ENCODE results near the gene SYT8. TPM values are rescaled to one million over a fixed set of nuclear protein-coding genes. Genes with fewer than 3 reads are reported as not detected.
"Not testable (repeated sequence)": the region's sequence is repeated elsewhere in the genome, so short reads cannot be mapped to it uniquely, and the experiment has no call there.

Gene SYT8
- total RNA-seq, 2 experiments from 2014 or later: not detected

DNA sequence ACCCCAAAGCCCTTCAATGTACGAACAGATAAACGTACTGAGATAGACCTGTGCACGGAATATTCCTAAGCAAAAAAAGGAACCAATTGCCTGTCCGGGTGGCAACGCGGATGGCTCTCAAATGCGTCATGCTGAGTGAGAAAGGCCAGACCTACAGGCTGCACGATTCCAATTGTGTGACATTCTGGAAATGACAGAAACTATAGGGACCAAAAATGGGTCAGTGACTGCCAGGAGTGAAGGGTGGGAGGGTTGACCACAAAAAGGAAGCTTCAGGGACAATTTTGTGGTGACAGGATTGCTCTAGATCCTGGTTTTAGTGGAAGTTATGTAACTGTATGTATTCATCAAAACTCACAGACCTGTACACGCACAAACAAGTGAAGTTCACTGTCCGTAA is 24.0 kb upstream of the SYT8 start:
- ATAC-seq (ENCODE audit: low read depth) (no peak), DNase-seq (no peak)
- Mint-ChIP-seq H3K4me3 (no peak overlapping the region), H3K27me3 (peaks cover 40% of the 10 kb centered on the region), H3K27ac (no peak overlapping the region), H3K9me3 (no peaks in the 10 kb centered on the region), H3K4me1 (no peaks in the 10 kb centered on the region), H3K36me3 (peaks cover 2% of the 10 kb centered on the region)
- POLR2A ChIA-PET: no interaction called here

DNA sequence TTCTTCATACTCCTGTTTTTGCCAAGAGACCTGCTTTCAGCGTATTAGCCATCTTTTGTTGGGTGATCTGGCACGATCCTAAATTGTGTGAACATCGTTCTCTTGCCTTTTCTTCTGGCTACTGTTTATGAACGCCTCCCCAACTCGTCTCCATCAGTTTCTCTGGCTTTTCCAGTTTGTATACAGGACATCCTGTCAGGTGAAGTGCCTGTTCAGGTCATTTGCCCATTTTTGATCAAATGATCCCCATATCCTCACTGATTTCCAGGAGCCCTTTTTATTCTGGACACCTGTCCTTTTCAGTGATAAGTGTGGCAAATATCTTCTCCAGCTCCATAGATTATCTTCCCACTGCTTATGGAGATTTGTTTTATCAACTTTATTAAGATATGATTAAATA is 22.5 kb upstream of the SYT8 start:
- H3K27me3 Mint-ChIP-seq: peaks cover 38% of the 10 kb centered on the region
- POLR2A ChIA-PET: no interaction called here
- H3K9me3 Mint-ChIP-seq: no peaks in the 10 kb centered on the region
- DNase-seq (no peak), ATAC-seq (ENCODE audit: low read depth) (no peak)
- peaks cover 2% of the 10 kb centered on the region for H3K36me3 Mint-ChIP-seq
- H3K27ac Mint-ChIP-seq: no peak overlapping the region
- H3K4me1 Mint-ChIP-seq: no peaks in the 10 kb centered on the region
- no peak overlapping the region for H3K4me3 Mint-ChIP-seq

DNA sequence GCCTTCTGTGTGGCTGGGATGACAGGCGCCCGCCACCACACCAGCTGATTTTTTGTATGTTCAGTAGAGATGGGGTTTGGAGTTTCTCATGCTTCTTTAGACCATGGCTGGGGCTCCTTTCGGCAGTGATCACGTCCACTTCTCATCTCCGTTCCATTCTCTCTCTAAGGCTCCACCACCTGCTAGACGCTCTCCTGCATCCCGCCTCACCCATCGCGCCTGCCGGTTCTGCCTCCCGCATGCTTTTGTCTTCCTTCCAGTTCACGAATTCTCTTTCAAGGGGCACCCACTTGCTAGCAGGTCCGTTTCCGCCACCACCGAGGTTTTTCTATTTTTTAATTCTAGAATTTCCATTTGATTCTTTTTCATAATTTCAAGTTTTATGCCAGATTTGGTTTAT is 22.0 kb upstream of the SYT8 start:
- H3K27ac Mint-ChIP-seq: no peak overlapping the region

DNA sequence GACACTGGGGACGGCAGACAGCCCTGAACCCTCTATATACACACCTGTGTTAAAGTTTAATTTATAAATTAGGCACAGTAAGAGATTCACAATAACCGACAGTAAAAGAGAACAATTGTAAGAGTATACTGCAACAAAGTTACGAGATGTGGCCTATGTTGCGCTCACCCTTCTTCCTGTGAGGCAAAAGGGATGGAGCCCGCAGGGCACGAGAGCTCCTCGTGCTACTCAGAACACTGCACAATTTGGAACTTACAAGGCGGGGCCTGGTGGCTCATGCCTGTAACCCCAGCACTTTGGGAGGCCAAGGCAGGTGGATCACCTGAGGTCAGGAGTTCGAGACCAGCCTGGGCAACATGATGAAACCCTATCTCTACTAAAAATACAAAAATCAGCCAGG is 21.4 kb upstream of the SYT8 start:
- H3K9me3 Mint-ChIP-seq; H3K27ac Mint-ChIP-seq; POLR2A ChIA-PET; H3K4me1 Mint-ChIP-seq; DNase-seq; H3K36me3 Mint-ChIP-seq; H3K4me3 Mint-ChIP-seq; ATAC-seq (ENCODE audit: low read depth): not testable (repeated sequence)
- peaks cover 28% of the 10 kb centered on the region for H3K27me3 Mint-ChIP-seq

More for the DNA sequence above, 22.0 kb upstream of the SYT8 start:
- no peak for DNase-seq
- POLR2A ChIA-PET: no interaction called here
- Mint-ChIP-seq H3K36me3 (peaks cover 2% of the 10 kb centered on the region), H3K9me3 (no peaks in the 10 kb centered on the region), H3K27me3 (peaks cover 33% of the 10 kb centered on the region), H3K4me3 (no peak overlapping the region), H3K4me1 (no peaks in the 10 kb centered on the region)
- ATAC-seq (ENCODE audit: low read depth): no peak

DNA sequence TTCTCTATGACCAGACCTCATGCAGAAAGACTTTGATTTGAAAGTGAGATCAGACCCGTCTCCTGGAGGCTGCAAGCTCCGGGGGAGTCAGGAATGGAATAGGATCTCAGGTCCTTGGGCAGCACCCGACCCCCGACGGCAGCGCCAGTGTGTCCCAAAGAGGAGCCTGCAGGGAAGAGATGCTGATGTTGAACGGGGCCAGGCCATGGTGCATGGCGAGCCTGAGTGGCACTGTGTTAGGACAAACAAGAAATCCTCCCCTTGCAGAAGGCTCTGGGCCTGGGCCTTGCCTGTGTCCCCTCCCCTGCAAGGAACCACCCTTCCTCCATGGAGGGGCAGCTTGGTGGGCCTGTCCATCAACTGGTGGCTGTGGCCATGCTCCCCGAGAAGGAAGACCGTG is 20.1 kb upstream of the SYT8 start:
- Mint-ChIP-seq H3K4me1 (no peaks in the 10 kb centered on the region), H3K4me3 (no peak overlapping the region), H3K27me3 (peaks cover 22% of the 10 kb centered on the region), H3K36me3 (no peaks in the 10 kb centered on the region), H3K27ac (no peak overlapping the region), H3K9me3 (peaks cover 7% of the 10 kb centered on the region)
- no peak for ATAC-seq (ENCODE audit: low read depth)
- POLR2A ChIA-PET: no interaction called here
- no peak for DNase-seq

DNA sequence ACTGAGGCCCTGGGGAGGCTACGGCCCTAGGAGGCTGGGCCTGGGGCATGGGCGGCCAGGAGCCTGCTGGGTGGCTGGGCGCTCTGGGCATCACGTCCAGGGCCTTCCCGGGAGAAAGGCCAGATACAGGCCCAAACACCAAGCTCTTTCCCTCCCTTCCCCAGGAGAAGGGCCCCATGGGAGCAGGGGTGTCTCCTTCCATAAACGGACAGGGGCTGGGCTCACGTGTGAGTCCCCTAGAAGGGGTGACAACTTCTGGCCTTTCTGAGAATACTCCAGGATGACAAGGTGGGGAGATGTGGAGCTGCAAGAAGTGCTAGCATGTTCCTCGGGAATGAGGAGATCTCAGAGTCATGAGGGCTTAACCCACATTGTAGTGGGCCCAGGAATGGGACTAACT is 19.5 kb upstream of the SYT8 start:
- Mint-ChIP-seq H3K9me3 (peaks cover 7% of the 10 kb centered on the region), H3K27ac (no peak overlapping the region), H3K4me1 (no peaks in the 10 kb centered on the region), H3K36me3 (no peaks in the 10 kb centered on the region), H3K27me3 (peaks cover 24% of the 10 kb centered on the region), H3K4me3 (no peak overlapping the region)
- ATAC-seq (ENCODE audit: low read depth) (no peak), DNase-seq (no peak)
- POLR2A ChIA-PET: no interaction called here

DNA sequence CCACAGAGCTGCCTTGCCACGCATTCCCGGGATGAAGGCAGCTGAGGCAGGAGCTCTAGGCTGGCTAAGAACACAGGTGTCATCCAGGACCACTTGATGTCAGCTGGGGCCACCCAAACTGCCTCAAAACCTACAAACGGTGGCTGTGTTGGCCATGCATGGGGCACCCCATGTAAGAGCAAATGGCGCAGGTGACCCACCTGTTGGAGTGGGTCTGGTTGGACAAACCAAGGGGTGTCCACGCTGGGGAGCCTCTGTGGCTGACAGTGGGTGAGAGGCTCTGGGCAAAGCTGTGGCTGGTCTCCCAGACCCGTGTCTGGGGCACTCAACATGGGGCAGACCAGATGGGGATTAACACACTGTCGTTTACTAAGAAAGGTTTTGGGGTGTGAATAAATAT is 19.0 kb upstream of the SYT8 start:
- H3K4me1 Mint-ChIP-seq: no peaks in the 10 kb centered on the region
- peaks cover 25% of the 10 kb centered on the region for H3K27me3 Mint-ChIP-seq
- DNase-seq (no peak), ATAC-seq (ENCODE audit: low read depth) (no peak)
- POLR2A ChIA-PET: no interaction called here
- no peak overlapping the region for H3K27ac Mint-ChIP-seq
- H3K4me3 Mint-ChIP-seq: no peak overlapping the region
- peaks cover 8% of the 10 kb centered on the region for H3K9me3 Mint-ChIP-seq
- no peaks in the 10 kb centered on the region for H3K36me3 Mint-ChIP-seq

DNA sequence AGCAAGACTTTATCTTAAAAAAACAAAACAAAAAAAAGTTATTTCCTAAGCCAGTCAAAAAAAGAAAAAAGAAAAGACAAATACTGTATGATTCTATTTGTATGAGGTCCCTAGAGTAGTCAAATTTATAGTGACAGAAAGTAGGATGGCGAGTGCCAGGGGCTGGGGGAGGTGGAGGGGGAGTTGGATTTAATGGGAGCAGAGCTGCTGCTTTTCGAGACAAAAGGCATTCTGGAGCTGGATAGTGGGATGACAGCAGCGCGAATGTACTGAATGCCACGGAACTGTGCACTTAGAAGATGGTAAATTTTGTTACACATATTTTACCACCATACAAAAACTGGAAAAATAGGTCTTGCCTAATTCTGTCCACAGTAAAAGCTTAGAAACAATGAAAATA is 17.8 kb upstream of the SYT8 start:
- Mint-ChIP-seq H3K9me3 (peaks cover 12% of the 10 kb centered on the region), H3K4me1 (no peaks in the 10 kb centered on the region), H3K4me3 (no peak overlapping the region), H3K27ac (no peak overlapping the region), H3K27me3 (peaks cover 16% of the 10 kb centered on the region), H3K36me3 (no peaks in the 10 kb centered on the region)
- DNase-seq (no peak), ATAC-seq (ENCODE audit: low read depth) (no peak)
- POLR2A ChIA-PET: no interaction called here

DNA sequence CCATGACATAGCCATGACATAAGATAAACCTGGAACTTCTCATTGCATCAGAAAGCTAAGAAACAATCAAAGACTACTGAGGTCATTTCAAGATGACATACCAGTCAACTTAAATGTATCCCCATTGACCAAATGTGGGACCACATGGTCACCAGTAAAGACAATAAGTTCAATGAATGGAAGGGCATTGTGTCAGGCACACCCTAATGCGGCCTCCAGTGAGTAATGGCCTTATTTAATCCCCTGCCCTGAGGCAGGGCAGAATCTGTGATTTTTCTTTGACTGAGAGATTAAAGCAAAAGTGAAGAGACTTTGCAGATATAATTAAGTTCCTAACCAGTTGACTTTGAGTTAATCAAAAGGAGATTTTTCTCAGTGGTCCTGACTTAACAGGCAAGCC is 17.3 kb upstream of the SYT8 start:
- peaks cover 12% of the 10 kb centered on the region for H3K27me3 Mint-ChIP-seq
- POLR2A ChIA-PET: interaction anchor here (0.6 kb wide), 1 partner anchor 100 kb away, joined by 3 read pairs; no protein-coding TSS in a partner anchor
- no peak for DNase-seq
- H3K4me1 Mint-ChIP-seq: no peaks in the 10 kb centered on the region
- H3K36me3 Mint-ChIP-seq: no peaks in the 10 kb centered on the region
- peaks cover 12% of the 10 kb centered on the region for H3K9me3 Mint-ChIP-seq
- H3K4me3 Mint-ChIP-seq: no peak overlapping the region
- no peak for ATAC-seq (ENCODE audit: low read depth)
- H3K27ac Mint-ChIP-seq: no peak overlapping the region

DNA sequence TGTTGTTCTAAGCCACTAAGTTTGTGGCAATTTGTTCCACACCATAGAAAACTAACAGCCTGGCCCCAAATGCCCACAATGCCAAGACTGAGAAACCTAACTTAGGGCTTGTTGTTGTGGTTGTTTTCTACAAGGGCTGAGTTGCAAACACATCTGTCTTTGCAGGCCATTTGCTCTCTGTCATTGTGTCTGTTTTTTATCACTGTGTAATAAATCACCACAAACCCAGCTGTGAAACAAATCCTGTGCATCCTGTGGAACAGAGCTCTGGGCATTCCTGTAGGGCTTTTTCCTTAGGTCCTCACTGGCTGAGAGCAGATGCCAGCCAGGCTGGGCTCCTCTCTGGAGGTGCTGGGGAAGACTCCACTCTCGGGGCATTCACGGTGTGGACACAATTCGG is 15.7 kb upstream of the SYT8 start:
- DNase-seq (no peak), ATAC-seq (ENCODE audit: low read depth) (no peak)
- no peaks in the 10 kb centered on the region for H3K4me1 Mint-ChIP-seq
- H3K27ac Mint-ChIP-seq: no peak overlapping the region
- H3K9me3 Mint-ChIP-seq: peaks cover 12% of the 10 kb centered on the region
- POLR2A ChIA-PET: interaction anchor here (0.5 kb wide), 1 partner anchor 137 kb away, joined by 4 read pairs; no protein-coding TSS in a partner anchor
- no peaks in the 10 kb centered on the region for H3K36me3 Mint-ChIP-seq
- no peak overlapping the region for H3K4me3 Mint-ChIP-seq
- peaks cover 6% of the 10 kb centered on the region for H3K27me3 Mint-ChIP-seq

DNA sequence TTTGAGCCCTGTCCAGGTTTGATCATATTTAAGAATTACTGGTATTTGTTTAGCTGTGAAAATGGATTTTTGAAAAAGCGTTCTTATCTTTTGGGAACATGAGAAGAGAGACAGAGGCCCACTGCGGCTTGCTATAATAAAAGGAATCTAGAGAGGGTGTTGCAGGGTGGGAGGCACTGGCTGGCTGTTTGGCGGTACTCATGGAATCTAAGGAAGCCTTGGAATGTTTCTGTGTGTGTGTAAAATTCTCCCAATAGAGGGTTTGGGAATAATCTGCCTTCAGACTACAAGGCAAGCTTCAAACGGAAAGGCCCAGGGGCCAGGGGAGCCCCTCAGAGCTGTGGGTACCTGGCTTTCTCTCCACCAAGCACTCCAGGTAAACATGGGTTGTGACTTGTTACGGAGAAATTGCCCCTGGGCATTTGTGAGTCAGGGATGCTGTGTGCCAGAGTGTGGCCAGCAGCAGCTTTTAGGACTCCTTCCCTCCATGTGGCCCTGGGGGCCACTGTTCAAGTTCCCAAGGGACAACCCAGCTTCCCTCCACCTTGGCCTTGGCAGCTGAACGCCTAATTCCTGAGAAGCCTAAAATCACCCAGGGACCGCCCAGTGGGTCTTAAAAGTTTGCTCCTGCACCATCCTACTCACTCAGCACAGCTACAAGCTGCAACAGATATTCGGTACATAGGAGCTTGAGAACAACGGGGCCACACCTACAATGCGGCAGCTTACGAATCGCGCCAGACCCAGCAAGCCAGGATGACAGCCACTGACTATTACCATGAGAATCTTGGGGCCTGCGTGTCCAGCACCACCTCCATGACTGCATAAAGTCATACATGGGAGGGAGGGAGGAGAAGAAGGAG is 14.1 kb upstream of the SYT8 start:
- no peak overlapping the region for H3K27ac Mint-ChIP-seq
- DNase-seq (no peak), ATAC-seq (ENCODE audit: low read depth) (no peak)
- no peaks in the 10 kb centered on the region for H3K36me3 Mint-ChIP-seq
- POLR2A ChIA-PET: no interaction called here
- no peak overlapping the region for H3K4me3 Mint-ChIP-seq
- no peaks in the 10 kb centered on the region for H3K4me1 Mint-ChIP-seq
- peaks cover 12% of the 10 kb centered on the region for H3K9me3 Mint-ChIP-seq
- H3K27me3 Mint-ChIP-seq: peaks cover 6% of the 10 kb centered on the region

DNA sequence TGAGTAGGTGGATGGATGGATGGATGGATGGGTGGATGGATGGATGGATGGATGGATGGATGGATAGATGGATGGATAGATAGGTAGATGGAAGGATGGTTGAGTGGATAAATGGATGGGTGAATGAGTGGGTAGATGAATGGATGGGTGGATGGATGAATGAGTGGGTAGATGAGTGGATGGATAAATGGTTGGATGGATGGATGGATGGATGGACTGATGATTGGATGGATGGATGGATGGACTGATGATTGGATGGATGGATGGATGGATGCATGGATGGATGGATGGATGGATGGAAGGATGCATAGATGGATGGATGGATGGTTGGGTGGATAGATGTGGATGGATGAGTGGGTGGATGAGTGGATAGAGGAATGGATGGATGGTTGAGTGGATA is 13.2 kb upstream of the SYT8 start:
- H3K27me3 Mint-ChIP-seq: peaks cover 6% of the 10 kb centered on the region
- no peaks in the 10 kb centered on the region for H3K36me3 Mint-ChIP-seq
- POLR2A ChIA-PET: no interaction called here
- no peaks in the 10 kb centered on the region for H3K4me1 Mint-ChIP-seq
- H3K27ac Mint-ChIP-seq: no peak overlapping the region
- DNase-seq: no peak
- peaks cover 12% of the 10 kb centered on the region for H3K9me3 Mint-ChIP-seq
- no peak overlapping the region for H3K4me3 Mint-ChIP-seq
- ATAC-seq (ENCODE audit: low read depth): no peak

DNA sequence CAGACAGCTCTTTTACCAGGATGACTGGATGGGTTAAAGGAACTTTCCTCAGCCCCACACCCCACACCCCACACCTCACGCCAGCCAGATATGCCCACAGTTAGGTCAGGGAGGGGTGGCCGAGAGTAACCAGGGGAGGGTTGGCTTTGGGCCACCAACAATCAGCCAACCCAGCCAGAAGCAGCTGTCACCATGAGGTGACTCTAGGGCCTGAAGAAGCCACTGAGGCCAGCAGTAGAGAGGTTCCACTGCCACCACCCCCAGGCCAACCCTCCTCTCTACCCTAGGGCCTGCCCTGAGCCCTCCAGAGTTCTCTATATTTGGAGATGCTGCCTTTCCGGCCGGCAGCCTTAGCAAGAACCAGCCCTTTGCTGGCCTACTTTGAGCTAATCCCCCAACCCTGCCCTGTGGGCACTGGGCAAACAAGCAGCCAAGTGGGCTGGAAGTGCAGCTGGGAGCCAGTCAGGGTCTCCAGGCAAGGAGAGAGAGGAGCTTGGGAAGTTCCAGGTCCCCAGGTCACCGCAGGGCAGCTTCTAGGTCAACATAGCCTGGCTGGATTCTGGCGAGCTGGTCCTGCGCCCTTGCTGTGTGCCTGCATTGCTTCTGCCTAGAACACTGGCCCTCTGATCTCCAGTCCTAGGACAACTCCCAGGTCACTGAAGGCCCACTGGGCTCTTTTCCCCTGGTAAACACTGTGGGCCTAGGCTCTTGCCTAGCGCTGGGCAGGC is 12.0 kb upstream of the SYT8 start:
- no peak overlapping the region for H3K4me3 Mint-ChIP-seq

More for the DNA sequence above, 12.0 kb upstream of the SYT8 start:
- H3K4me1 Mint-ChIP-seq: no peaks in the 10 kb centered on the region
- H3K27ac Mint-ChIP-seq: no peak overlapping the region
- peaks cover 3% of the 10 kb centered on the region for H3K27me3 Mint-ChIP-seq
- peaks cover 12% of the 10 kb centered on the region for H3K9me3 Mint-ChIP-seq
- ATAC-seq (ENCODE audit: low read depth): no peak
- POLR2A ChIA-PET: no interaction called here
- H3K36me3 Mint-ChIP-seq: no peaks in the 10 kb centered on the region
- DNase-seq: no peak
